Measurements from ENCODE around the gene COX4I1. TPM values are rescaled to one million over a fixed set of nuclear protein-coding genes. Genes with fewer than 3 reads are reported as not detected.

COX4I1 gene
- total RNA-seq, 3 donors from 2014 or later, result 516 to 561 (median 525) TPM

DNA sequence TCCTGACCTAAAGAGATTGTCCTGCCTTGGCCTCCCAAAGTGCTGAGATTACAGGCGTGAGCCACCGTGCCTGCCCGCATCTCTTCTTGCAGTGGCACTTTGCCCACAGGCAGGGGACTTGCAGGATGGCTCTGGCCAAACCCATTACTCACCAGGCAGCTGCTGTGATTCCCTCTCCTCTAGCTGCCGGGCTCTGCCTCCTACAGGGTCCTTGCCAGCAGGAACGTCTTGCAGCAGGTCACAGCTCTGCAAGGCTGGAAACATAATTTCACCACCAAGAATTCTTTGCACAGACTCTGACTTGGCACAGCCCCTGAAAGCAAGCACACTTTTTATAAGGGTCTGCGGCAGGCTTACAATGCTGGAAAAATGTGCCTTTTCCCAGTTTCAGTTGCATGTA lies 20.3 kb downstream of the COX4I1 start:
- peaks cover 2% of the 10 kb centered on the region for H3K27me3 Mint-ChIP-seq (ENCODE audit: low read depth)
- H3K9me3 Mint-ChIP-seq, result no peaks in the 10 kb centered on the region
- no peaks in the 10 kb centered on the region for H3K36me3 Mint-ChIP-seq (ENCODE audit: insufficient read depth)
- DNase-seq (no peak), ATAC-seq (no peak)
- H3K4me3 Mint-ChIP-seq, result no peak overlapping the region
- peaks cover 8% of the 10 kb centered on the region for H3K4me1 Mint-ChIP-seq (ENCODE audit: low read depth)

- H3K36me3 Mint-ChIP-seq (ENCODE audit: insufficient read depth), result no peaks in the 10 kb centered on the region
Measured at GRCh38 chr16:85820604-85821372, 21.3 kb downstream of the COX4I1 start.

DNA sequence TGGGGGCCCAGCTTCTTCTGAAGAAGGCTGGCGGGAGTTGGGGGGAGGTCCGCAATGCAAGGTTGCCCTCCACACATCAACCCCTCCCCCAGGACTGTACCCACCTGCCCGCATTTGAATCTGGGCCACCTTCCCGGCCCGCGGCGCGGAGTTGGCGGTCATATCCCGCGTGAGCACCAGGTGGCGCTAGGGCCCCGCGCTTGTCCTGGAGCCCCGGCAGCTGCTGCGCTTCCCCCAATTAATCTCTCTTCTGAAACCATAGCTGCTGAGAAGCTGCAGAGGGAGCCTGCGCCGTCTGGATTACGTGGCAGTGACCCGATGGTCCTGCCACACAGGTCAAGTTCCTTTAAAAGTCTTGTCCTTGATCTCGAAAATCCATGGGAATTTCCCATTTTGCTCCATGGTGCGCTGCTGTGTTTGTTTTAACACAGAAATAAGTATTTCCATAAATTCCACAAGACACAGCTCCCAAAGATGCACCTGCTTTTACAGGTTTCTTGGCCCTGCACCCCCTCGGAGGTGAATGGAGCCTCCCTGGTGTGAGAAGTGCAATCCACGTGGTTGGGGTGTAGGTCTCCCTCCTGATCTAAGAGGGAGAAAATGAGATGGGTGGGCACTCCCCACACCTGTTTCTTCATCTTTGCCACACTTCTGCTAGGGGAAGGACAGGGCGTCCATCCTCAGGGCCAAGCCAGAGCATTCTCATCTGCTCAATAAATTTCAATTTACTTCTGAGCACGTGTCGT lies 22.1 kb downstream of the COX4I1 start:
- H3K27me3 Mint-ChIP-seq (ENCODE audit: low read depth), result no peaks in the 10 kb centered on the region
- H3K4me1 Mint-ChIP-seq (ENCODE audit: low read depth), result peaks cover 8% of the 10 kb centered on the region
- no peaks in the 10 kb centered on the region for H3K36me3 Mint-ChIP-seq (ENCODE audit: insufficient read depth)
- H3K4me3 Mint-ChIP-seq, result no peak overlapping the region
- no peaks in the 10 kb centered on the region for H3K9me3 Mint-ChIP-seq
- ATAC-seq, result peak; percentile 88
- peak; percentile 80 for DNase-seq

More at GRCh38 chr16:85820604-85821372, 21.3 kb downstream of the COX4I1 start:
- DNase-seq (no peak), ATAC-seq (no peak)
- Mint-ChIP-seq H3K4me3 (no peak overlapping the region), H3K27me3 (ENCODE audit: low read depth) (peaks cover 1% of the 10 kb centered on the region), H3K9me3 (no peaks in the 10 kb centered on the region), H3K4me1 (ENCODE audit: low read depth) (peaks cover 8% of the 10 kb centered on the region)

- Mint-ChIP-seq H3K9me3 (no peaks in the 10 kb centered on the region), H3K36me3 (ENCODE audit: insufficient read depth) (no peaks in the 10 kb centered on the region), H3K4me1 (ENCODE audit: low read depth) (peaks cover 8% of the 10 kb centered on the region), H3K27me3 (ENCODE audit: low read depth) (no peaks in the 10 kb centered on the region), H3K4me3 (no peak overlapping the region)
- ATAC-seq (no peak), DNase-seq (no peak)
Measured at GRCh38 chr16:85822145-85822544, 22.6 kb downstream of the COX4I1 start.

DNA sequence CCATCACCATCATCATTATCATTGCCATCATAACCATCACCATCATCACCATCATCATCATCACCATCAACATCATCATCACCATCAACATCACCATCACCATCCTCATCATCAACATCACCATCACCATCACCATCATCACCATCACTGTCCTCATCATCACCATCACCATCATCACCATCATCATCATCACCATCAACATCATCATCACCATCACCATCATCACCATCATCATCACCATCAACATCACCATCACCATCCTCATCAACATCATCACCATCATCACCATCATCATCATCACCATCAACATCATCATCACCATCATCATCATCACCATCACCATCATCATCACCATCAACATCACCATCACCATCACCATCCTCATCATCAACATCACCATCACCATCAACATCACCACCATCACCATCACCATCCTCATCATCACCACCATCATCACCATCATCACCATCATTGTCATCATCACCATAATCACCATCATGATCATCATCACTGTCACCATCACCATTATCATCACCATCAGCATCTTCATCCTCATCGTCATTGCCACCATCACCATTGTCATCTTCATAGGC lies 23.9 kb downstream of the COX4I1 start:
- Mint-ChIP-seq H3K4me1 (ENCODE audit: low read depth) (peaks cover 8% of the 10 kb centered on the region), H3K4me3 (no peak overlapping the region), H3K36me3 (ENCODE audit: insufficient read depth) (no peaks in the 10 kb centered on the region), H3K9me3 (no peaks in the 10 kb centered on the region), H3K27me3 (ENCODE audit: low read depth) (no peaks in the 10 kb centered on the region)
- ATAC-seq (no peak), DNase-seq (no peak)

- Mint-ChIP-seq H3K4me1 (ENCODE audit: low read depth) (peaks cover 9% of the 10 kb centered on the region), H3K27me3 (ENCODE audit: low read depth) (no peaks in the 10 kb centered on the region), H3K36me3 (ENCODE audit: insufficient read depth) (no peaks in the 10 kb centered on the region), H3K4me3 (no peak overlapping the region), H3K9me3 (no peaks in the 10 kb centered on the region)
- DNase-seq (no peak), ATAC-seq (no peak)
Measured at GRCh38 chr16:85824161-85825135, 25.0 kb downstream of the COX4I1 start.

- no peak overlapping the region for H3K4me3 Mint-ChIP-seq
Measured at GRCh38 chr16:85825326-85825725, 25.8 kb downstream of the COX4I1 start.

GRCh38 chr16:85826686-85827247 lies 27.3 kb downstream of the COX4I1 start:
- Mint-ChIP-seq H3K36me3 (ENCODE audit: insufficient read depth) (no peaks in the 10 kb centered on the region), H3K4me1 (ENCODE audit: low read depth) (peaks cover 8% of the 10 kb centered on the region), H3K4me3 (no peak overlapping the region), H3K9me3 (no peaks in the 10 kb centered on the region), H3K27me3 (ENCODE audit: low read depth) (peaks cover 15% of the 10 kb centered on the region)
- ATAC-seq, result no peak
- no peak for DNase-seq

More at GRCh38 chr16:85825326-85825725, 25.8 kb downstream of the COX4I1 start:
- ATAC-seq, result no peak
- H3K4me1 Mint-ChIP-seq (ENCODE audit: low read depth), result peaks cover 11% of the 10 kb centered on the region
- no peaks in the 10 kb centered on the region for H3K9me3 Mint-ChIP-seq
- H3K27me3 Mint-ChIP-seq (ENCODE audit: low read depth), result peaks cover under 1% of the 10 kb centered on the region
- H3K36me3 Mint-ChIP-seq (ENCODE audit: insufficient read depth), result no peaks in the 10 kb centered on the region
- no peak for DNase-seq

DNA sequence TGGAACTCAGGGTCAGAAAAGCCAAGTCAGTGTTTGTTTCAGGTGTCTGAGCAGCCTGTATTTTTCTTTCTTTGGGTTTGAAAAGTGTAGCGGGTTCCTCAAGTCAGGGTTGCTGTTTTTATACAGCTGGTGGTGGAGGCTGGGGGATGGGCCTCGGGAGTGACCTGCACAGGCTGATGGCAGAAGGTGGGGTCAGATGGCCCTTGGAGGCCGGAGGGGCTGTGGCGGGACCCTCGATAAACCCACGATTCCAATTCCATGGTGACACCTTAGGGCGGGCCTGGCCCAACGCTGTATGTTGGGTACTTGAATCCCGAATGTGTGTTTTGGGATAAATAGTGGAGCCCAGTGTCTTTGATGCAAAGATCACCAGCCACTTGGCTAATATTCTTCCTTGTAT lies 28.7 kb downstream of the COX4I1 start:
- Mint-ChIP-seq H3K9me3 (no peaks in the 10 kb centered on the region), H3K27me3 (ENCODE audit: low read depth) (peaks cover 26% of the 10 kb centered on the region), H3K4me1 (ENCODE audit: low read depth) (peaks cover 8% of the 10 kb centered on the region), H3K36me3 (ENCODE audit: insufficient read depth) (no peaks in the 10 kb centered on the region), H3K4me3 (no peak overlapping the region)
- no peak for DNase-seq
- ATAC-seq, result no peak

DNA sequence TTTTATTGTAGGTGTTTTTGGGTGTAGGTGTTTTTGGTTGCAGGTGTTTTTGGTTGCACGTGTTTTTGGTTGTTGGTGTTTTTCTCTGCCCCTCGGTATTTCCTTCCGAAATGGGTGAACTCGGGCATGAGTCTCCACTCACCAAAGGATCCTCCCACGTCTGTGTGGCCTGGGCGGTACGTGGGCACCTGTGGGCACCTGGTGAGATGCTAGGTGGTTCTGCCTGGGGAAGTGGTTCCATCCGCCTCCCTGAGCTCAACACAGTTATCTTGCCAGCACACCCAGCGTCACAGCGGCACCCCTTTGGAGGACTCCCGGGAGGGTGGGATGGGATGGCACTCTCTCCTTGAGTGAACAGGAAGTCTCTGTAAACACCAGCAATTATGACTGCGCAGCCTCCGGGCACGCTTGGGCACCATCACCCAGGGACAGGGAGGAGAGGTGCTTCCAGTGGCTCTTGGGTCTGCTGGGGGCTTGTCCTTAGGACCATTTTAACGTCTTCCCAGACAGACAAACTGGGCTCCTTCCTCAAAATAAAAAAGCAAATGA lies 29.8 kb downstream of the COX4I1 start:
- Mint-ChIP-seq H3K9me3 (no peaks in the 10 kb centered on the region), H3K4me1 (ENCODE audit: low read depth) (peaks cover 8% of the 10 kb centered on the region), H3K4me3 (peak overlapping the region; percentile 24), H3K36me3 (ENCODE audit: insufficient read depth) (no peaks in the 10 kb centered on the region), H3K27me3 (ENCODE audit: low read depth) (peaks cover 27% of the 10 kb centered on the region)
- DNase-seq (no peak), ATAC-seq (no peak)

GRCh38 chr16:85829751-85830445 lies 30.4 kb downstream of the COX4I1 start:
- peaks cover 8% of the 10 kb centered on the region for H3K4me1 Mint-ChIP-seq (ENCODE audit: low read depth)
- no peaks in the 10 kb centered on the region for H3K36me3 Mint-ChIP-seq (ENCODE audit: insufficient read depth)
- H3K4me3 Mint-ChIP-seq, result peak overlapping the region; percentile 24
- no peak for DNase-seq
- H3K27me3 Mint-ChIP-seq (ENCODE audit: low read depth), result peaks cover 29% of the 10 kb centered on the region
- no peak for ATAC-seq
- no peaks in the 10 kb centered on the region for H3K9me3 Mint-ChIP-seq

DNA sequence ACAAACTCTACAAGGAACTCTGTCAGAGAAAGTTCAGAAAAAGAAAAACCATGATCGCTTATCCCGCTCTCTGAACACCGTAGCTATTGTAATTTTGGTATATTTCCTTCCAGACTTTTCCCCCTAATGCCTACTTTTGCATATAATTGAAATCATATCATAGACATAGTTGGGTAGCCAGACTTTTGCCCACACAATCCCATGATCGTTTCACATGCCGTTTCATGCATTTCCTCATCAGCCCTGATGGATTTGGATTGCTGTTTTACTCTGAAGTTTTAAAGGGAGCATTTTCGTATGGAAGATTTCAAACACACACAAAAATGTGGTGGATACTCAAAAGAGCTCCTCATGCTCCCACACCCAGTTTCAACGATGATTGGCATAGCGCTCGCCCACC lies 31.3 kb downstream of the COX4I1 start:
- ATAC-seq, result no peak
- Mint-ChIP-seq H3K9me3 (no peaks in the 10 kb centered on the region), H3K4me3 (no peak overlapping the region), H3K36me3 (ENCODE audit: insufficient read depth) (no peaks in the 10 kb centered on the region), H3K4me1 (ENCODE audit: low read depth) (peaks cover 8% of the 10 kb centered on the region), H3K27me3 (ENCODE audit: low read depth) (peaks cover 29% of the 10 kb centered on the region)
- no peak for DNase-seq

All from activated T-cell treated with anti-CD3 and anti-CD28 coated beads, Interleukin-2, amount 50 U/mL, for 4 hours (primary cell).